HFF-Myc (cell line): ENCODE results near the gene HOXC4.
"Not testable (repeated sequence)": the region's sequence is repeated elsewhere in the genome, so short reads cannot be mapped to it uniquely, and the experiment has no call there.

Experiments used
- DNase-seq: peaks from one replicate; pipeline ENCODE4 v3.0.0-alpha.2; 2011; ENCODE audit warnings: low read depth; ENCODE audit errors: extremely low read depth
- H3K4me3 ChIP-seq: replicated peaks from 2 replicates; pipeline ENCODE4 v1.5.1; 2011; ENCODE audit warnings: low read depth, mild to moderate bottlenecking, control low read depth, low read length
- TF ChIP-seq, protein P1 (sequence below): IDR thresholded peaks from 2 replicates; pipeline ENCODE4 v1.5.1; 2012; ENCODE audit warnings: mild to moderate bottlenecking, low read depth, low read length, control low read depth; ENCODE audit errors: missing control alignments

HOXC4 gene

DNA sequence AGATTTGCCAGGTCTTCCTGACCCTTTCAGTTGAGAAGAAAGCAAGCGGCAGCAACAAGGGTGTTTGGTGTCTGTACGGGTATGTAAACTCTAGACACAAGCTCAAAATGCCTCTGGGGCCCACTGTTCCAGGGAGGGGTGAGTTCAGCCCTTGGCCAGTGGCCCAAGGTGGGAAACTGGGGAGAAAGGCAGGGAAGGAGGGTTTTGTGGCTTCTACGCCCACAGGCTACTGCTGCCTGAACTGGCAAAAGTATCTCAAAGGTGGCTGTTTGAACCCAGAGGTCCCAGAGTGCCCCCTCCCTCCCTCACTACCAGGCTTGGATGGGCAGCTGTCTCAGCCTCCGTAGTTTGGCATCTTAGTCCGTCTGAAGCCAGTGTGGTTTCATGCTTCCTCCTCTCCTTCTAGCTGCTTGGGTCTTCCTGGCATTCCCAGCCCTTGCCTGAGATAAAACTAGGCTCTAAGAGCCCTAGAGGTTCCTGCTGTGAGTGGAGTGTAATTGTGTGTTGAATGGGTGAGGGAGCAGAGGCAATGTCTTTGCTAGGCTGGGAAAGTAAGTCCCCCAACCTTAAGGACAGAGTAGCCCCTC lies 15.3 kb upstream of the HOXC4 start:
- TF ChIP-seq, protein P1, sequence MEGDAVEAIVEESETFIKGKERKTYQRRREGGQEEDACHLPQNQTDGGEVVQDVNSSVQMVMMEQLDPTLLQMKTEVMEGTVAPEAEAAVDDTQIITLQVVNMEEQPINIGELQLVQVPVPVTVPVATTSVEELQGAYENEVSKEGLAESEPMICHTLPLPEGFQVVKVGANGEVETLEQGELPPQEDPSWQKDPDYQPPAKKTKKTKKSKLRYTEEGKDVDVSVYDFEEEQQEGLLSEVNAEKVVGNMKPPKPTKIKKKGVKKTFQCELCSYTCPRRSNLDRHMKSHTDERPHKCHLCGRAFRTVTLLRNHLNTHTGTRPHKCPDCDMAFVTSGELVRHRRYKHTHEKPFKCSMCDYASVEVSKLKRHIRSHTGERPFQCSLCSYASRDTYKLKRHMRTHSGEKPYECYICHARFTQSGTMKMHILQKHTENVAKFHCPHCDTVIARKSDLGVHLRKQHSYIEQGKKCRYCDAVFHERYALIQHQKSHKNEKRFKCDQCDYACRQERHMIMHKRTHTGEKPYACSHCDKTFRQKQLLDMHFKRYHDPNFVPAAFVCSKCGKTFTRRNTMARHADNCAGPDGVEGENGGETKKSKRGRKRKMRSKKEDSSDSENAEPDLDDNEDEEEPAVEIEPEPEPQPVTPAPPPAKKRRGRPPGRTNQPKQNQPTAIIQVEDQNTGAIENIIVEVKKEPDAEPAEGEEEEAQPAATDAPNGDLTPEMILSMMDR: no peak
- H3K4me3 ChIP-seq: no peak overlapping the region
- DNase-seq: no peak

DNA sequence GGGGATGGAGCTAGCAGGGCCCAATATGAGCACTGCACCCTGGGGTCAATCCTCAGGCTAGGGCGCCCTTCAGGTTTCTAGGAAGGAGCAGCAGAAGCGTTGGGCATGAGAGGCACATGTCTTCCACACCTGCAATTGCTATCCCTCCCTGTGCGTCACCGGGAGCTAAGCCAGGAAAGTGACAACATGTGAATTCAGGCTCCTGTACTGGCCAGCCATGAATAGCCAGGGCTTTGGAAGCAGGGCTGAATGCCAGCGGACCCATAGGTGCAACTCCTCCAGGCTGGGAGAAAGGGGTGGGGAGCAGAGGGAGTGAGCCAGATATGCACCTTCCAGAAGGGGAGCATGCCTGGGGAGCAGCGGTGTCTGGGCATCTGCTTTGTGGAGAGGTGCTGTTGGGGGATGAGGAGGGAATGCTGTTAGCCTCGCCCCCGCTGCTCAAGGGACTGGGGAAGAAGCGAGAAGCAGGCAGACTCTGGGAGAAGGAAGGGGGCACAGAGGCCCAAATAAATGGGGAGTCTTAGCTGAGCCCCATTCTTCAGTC lies 14.7 kb upstream of the HOXC4 start:
- H3K4me3 ChIP-seq: no peak overlapping the region
- TF ChIP-seq, protein P1: no peak
- DNase-seq: no peak

DNA sequence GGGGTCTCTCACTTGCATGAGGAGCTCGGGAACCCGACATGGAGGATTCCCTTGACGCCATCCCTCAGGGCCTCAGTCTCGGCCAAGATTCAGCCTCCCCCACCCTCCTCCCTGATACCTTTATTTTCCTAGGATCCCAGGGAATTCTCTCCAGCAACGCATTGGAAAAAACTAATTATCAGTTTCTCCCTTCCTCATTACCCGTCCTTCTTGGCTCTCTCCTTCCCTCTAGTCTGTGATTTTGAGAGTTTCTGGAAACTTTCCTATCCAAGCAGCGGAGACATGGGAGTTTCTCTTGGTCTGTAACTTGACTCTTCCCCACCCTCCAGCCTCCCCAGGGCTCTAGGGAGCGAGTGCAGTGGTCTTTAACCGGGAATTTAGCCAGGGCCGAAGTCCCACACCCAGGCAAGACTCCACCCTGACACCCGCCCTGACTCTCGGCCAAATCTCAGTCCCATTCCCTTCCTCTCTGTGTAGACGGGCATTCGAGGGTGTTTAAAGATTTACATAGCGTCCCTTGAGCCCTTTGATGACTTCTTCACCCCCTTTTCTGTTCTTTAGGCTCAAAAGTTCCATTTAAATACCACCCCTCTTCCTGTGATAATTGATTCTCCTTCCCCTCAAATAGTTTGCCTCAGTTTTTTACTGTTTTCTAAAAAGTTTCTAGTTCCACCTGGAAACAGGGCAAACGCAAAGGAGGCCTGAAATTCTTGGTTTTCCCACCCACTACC lies 14.1 kb upstream of the HOXC4 start:
- no peak overlapping the region for H3K4me3 ChIP-seq
- TF ChIP-seq, protein P1: no peak
- DNase-seq: no peak

DNA sequence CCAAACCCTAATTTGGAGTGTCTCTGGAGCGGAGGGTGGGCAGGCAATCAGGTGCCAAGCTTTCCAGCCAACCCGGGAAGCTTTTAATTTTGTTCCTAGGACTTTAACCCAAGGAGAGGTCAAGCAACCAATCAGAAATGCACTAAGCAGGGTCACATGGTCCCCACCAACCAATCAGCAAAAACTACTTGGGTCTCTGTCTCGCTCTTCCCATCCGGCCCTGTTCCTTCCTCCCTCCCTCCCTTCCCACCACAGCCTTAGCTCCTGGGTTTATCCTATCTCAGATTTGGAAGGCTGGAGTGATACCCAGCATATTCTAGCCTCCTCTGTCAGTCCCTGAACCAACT lies 13.5 kb upstream of the HOXC4 start:
- DNase-seq: no peak
- no peak overlapping the region for H3K4me3 ChIP-seq
- TF ChIP-seq, protein P1: no peak

DNA sequence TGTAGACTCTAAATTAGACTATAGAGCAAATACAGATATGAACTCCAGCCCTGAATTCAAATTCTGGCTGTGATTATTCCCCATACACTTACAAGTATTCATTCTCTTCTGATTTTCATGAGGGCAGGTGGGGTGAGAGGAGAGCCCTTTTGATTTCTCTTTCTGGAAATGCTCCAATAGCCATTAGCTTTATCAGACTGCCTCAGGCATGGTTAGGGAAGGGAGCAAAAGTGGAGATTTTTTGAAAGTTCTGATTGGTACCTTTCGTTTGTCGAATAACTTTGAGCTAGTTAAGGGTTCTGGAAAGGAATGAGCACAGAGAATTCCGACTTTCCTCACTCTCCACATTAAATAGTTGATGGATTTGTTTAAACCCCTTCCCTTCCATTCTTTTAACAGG lies 13.0 kb upstream of the HOXC4 start:
- DNase-seq: no peak
- H3K4me3 ChIP-seq: no peak overlapping the region
- TF ChIP-seq, protein P1: no peak

DNA sequence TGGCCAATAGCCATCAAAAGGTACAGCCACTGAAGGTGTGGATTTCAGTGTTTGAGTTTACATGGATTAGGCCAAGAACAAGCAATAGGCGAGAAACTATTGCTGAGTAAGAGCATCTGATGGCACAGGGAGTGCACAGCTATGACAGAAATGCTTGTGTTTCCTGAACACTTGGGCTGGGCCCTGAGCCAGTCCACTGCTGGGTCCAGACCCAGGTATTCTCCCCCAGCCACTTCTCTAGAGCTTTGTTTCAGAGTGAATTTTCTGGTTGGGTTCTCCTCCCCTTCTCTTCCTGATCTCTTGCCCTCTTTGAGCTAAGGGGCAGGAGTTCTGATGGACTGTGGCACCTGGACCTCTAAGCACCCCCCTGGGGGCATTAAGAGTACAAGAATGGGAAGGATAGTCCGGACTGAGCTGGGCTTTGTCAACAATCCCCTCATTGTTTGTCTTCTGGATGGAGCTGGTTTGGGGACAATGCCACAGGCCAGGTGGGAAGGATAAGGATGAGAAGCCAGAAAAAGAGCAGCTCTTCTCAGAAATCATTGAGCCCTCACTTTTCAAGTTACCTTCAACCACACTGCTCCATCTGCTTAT lies 12.4 kb upstream of the HOXC4 start:
- DNase-seq: no peak
- no peak overlapping the region for H3K4me3 ChIP-seq
- TF ChIP-seq, protein P1: no peak

DNA sequence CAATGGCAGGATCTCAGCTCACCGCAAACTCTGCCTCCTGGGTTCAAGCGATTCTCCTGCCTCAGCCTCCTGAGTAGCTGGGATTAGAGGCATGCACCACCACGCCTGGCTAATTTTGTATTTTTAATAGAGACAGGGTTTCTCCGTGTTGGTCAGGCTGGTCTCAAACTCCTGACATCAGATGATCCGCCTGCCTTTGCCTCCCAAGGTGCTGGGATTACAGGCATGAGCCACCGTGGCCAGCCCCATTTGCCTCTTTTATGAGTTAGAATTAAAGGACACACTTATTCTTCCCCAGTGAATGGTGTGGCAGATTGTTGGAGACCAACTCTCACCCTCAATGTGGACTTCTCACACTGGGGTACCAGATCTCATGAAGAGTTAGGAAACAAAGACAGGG lies 11.6 kb upstream of the HOXC4 start:
- not testable (repeated sequence) for DNase-seq, H3K4me3 ChIP-seq
